Mesothelial cell of epicardium (in vitro differentiated cells): Measurements from ENCODE around the gene CTNND1. TPM values are rescaled to one million over a fixed set of nuclear protein-coding genes. Genes with fewer than 3 reads are reported as not detected.
A peak's percentile ranks its signal among the peaks of the same experiment; 100 is the strongest.

Source experiments
- DNase-seq, 2 experiments: peaks; one replicate each; pipeline ENCODE4 v3.0.0; 2021; ENCODE audit warnings: low spot score in 2 of 2; ENCODE audit not compliant: unreplicated experiment in 2 of 2
- H3K27ac Mint-ChIP-seq: 2 replicates; pipeline ENCODE4 v1.8.0; 2021; ENCODE audit warnings: mixed read lengths
- H3K27me3 Mint-ChIP-seq: 2 replicates; pipeline ENCODE4 v1.8.0; 2021; ENCODE audit warnings: low read depth, mixed read lengths
- H3K36me3 Mint-ChIP-seq: 2 replicates; pipeline ENCODE4 v1.8.0; 2021; ENCODE audit warnings: mixed read lengths
- H3K4me1 Mint-ChIP-seq: 2 replicates; pipeline ENCODE4 v1.8.0; 2021; ENCODE audit warnings: mixed read lengths
- H3K4me3 Mint-ChIP-seq: 2 replicates; pipeline ENCODE4 v1.8.0; 2021; ENCODE audit warnings: mild to moderate bottlenecking, moderate library complexity, mixed read lengths
- H3K9me3 Mint-ChIP-seq: 2 replicates; pipeline ENCODE4 v1.8.0; 2021; ENCODE audit warnings: mixed read lengths
- total RNA-seq: library from RNA; stranded (reverse); gene quantifications from 3 replicates; pipeline ENCODE4 v1.2.1, GENCODE V29; 2021
- TF ChIP-seq, protein P1 (sequence below): fragments of 200-600 bp; sonication (generic); IDR thresholded peaks from one replicate; pipeline ENCODE4 v1.5.0; 2021; ENCODE audit warnings: antibody characterized with exemption; ENCODE audit not compliant: unreplicated experiment

CTNND1 gene
- total RNA-seq, 1 donor from 2014 or later: 250 TPM

DNA sequence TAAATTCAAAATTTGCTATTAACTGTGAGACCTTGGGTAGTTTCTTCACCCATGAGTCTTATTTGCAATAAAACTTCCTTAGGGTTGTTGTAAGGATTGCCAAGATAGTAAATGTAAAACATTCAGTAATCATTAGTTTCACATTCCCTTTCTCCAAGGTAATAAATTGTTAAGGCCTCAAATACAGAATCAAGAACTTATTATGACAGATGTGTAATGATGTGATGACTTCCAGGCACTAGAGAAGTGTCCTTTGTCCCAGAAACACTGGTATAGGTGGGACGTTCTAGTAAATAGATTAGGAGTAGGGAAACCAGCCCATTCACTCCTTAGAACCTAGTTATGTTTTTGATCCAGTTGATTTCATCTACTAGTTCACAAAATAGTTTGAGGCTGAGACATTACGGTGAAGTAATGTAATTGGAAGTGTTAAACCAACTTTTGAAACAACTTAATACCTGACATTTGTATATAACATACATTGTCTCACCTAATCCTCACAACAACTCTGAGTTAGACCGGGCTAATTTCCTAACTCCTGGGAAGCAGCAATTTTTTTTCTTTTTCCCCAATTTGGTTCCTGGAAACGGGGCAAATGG is 25.5 kb downstream of the CTNND1 start:
- H3K9me3 Mint-ChIP-seq: no peaks in the 10 kb centered on the region
- H3K4me1 Mint-ChIP-seq: peaks cover 44% of the 10 kb centered on the region
- no peak overlapping the region for H3K4me3 Mint-ChIP-seq
- no peak for DNase-seq
- TF ChIP-seq, protein P1, sequence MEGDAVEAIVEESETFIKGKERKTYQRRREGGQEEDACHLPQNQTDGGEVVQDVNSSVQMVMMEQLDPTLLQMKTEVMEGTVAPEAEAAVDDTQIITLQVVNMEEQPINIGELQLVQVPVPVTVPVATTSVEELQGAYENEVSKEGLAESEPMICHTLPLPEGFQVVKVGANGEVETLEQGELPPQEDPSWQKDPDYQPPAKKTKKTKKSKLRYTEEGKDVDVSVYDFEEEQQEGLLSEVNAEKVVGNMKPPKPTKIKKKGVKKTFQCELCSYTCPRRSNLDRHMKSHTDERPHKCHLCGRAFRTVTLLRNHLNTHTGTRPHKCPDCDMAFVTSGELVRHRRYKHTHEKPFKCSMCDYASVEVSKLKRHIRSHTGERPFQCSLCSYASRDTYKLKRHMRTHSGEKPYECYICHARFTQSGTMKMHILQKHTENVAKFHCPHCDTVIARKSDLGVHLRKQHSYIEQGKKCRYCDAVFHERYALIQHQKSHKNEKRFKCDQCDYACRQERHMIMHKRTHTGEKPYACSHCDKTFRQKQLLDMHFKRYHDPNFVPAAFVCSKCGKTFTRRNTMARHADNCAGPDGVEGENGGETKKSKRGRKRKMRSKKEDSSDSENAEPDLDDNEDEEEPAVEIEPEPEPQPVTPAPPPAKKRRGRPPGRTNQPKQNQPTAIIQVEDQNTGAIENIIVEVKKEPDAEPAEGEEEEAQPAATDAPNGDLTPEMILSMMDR: no peak
- H3K27me3 Mint-ChIP-seq: no peaks in the 10 kb centered on the region
- peak overlapping the region; percentile 91 for H3K27ac Mint-ChIP-seq
- peaks cover 19% of the 10 kb centered on the region for H3K36me3 Mint-ChIP-seq

DNA sequence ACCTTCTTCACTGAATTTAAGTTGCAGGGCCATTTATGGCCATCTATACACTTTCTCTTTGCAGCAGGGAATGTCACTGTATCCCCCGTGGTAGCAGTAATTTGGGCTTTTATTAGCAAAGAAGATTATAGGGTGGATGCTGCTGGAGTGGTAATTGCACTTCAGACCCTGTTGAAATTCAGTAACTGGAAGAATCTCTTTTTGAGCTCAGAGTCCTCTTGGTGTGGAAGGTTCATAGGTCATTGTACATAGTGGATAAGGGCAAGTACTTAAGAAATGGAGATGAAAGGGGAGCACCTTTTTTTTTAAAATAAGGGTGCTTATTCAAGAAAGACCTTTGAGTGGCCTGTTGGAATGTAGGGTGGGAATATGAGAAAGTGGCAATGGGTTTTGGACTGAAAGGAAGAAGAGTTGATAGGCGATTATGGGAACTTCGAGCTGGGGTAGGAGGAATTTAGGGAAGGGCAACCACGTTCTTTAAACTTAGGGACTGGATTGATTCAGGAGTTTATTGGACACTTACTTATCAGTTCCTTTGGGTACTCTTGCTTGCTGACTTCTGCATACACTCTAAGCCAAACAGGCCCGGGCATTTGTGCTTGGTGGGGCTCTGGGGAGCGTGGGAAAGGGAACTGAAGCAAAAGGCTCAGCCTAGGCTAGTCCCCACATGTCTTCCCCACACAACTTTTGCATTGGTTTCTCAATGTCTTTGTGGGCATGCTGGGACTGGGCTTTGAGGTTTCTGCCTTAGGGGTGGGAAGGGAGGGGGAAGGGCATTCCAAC is 26.5 kb downstream of the CTNND1 start:
- H3K36me3 Mint-ChIP-seq: peaks cover 21% of the 10 kb centered on the region
- no peaks in the 10 kb centered on the region for H3K27me3 Mint-ChIP-seq
- peak overlapping the region; percentile 91 for H3K27ac Mint-ChIP-seq
- peaks cover 41% of the 10 kb centered on the region for H3K4me1 Mint-ChIP-seq
- no peaks in the 10 kb centered on the region for H3K9me3 Mint-ChIP-seq
- TF ChIP-seq, protein P1: no peak
- no peak overlapping the region for H3K4me3 Mint-ChIP-seq
- DNase-seq: no peak

DNA sequence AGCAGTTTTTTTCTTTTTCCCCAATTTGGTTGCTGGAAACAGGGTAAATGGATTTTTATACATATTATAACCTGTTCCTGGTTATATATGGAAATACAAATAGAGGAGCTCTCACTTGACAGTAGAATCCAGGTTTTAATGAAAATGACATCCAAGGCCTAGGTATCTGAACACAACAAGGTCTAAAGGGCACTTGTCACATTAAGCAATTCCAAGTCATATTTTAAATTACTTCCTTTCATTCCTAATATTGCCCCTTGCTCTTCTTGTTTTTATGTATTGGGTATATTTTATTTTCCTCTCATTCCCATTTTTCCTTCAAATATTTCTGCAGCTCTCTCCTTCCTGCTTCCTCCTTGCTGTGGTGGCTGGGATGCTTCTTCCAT is 27.1 kb downstream of the CTNND1 start:
- H3K27ac Mint-ChIP-seq: peak overlapping the region; percentile 89
- H3K36me3 Mint-ChIP-seq: peaks cover 23% of the 10 kb centered on the region
- H3K9me3 Mint-ChIP-seq: no peaks in the 10 kb centered on the region
- H3K27me3 Mint-ChIP-seq: no peaks in the 10 kb centered on the region
- peaks cover 43% of the 10 kb centered on the region for H3K4me1 Mint-ChIP-seq
- DNase-seq: no peak
- TF ChIP-seq, protein P1: no peak
- no peak overlapping the region for H3K4me3 Mint-ChIP-seq

DNA sequence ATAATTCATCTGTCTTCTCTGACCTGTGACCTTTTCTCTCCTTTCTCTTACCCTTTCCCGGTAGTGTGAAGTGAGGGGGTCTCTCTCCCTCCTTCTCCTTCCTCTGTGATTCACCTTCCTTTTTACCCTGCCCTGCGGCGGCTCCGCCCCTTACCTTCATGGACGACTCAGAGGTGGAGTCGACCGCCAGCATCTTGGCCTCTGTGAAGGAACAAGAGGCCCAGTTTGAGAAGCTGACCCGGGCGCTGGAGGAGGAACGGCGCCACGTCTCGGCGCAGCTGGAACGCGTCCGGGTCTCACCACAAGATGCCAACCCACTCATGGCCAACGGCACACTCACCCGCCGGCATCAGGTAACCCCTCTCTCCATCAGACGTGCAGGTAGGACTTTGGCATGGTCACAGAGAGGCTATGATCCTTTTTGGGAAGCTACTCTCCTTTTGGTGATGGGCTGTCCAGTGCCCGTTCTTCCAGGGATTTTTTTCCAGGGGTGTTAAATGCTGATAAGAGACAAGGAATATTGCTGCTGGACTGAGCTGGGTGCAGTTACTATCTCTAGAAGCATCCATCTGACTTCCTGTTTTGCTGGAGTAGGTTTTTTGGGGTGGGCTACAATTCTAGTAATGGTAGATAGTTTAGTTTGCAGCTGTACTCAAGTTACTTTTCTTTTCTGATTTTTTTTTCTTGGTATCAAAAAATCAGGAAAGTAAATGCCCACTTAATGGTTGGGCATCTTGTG is 29.9 kb downstream of the CTNND1 start:
- H3K27ac Mint-ChIP-seq: peak overlapping the region; percentile 22
- TF ChIP-seq, protein P1: no peak
- H3K36me3 Mint-ChIP-seq: peaks cover 38% of the 10 kb centered on the region
- no peaks in the 10 kb centered on the region for H3K27me3 Mint-ChIP-seq
- DNase-seq: no peak
- peaks cover 34% of the 10 kb centered on the region for H3K4me1 Mint-ChIP-seq
- H3K9me3 Mint-ChIP-seq: no peaks in the 10 kb centered on the region
- no peak overlapping the region for H3K4me3 Mint-ChIP-seq

DNA sequence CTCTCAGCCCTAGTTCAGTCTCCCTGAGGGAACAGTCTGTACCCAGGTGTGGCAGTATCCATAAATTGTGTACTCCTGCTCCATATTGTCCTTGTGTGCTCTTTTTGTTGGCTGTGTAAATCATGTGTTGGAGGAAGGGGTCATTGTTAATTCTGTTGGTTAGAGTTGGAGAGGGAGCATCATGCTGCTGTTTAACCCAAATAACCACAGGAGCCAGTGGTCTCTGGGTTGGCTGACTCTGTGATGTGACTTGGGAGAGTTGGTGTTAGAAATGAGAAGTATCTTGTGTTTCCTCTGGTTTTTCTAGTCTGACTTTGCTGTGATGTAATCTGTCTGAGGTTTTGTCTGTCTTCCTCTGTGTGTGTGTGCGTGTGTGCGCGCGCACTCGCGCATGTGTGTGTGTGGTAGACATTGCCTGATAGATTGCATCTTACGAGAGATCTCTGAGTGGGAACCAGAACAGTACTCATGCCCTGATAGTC is 30.5 kb downstream of the CTNND1 start:
- Mint-ChIP-seq H3K4me1 (peaks cover 28% of the 10 kb centered on the region), H3K9me3 (no peaks in the 10 kb centered on the region), H3K27ac (peak overlapping the region; percentile 71), H3K4me3 (no peak overlapping the region), H3K36me3 (peaks cover 41% of the 10 kb centered on the region), H3K27me3 (no peaks in the 10 kb centered on the region)
- TF ChIP-seq, protein P1: no peak
- no peak for DNase-seq
